GM12892 (cell line): Measurements from ENCODE around the gene PLS3.
A peak's percentile ranks its signal among the peaks of the same experiment; 100 is the strongest.
"Not testable (repeated sequence)": the region's sequence is repeated elsewhere in the genome, so short reads cannot be mapped to it uniquely, and the experiment has no call there.

Experiments
- DNase-seq: peaks from one replicate; pipeline ENCODE4 v3.0.0; 2011; ENCODE audit not compliant: insufficient read length
- FAIRE-seq: peaks from 2 replicates; lab custom pipeline; 2011; peaks lifted over from hg19 to GRCh38; lab: Jason Lieb, UNC
- POLR2A ChIP-seq: IDR thresholded peaks from 2 replicates; pipeline ENCODE4 v1.6.1; 2011; ENCODE audit warnings: low read depth, low read length, control low read depth
- POLR2AphosphoS5 ChIP-seq: IDR thresholded peaks from 2 replicates; pipeline ENCODE4 v1.6.1; 2011; ENCODE audit warnings: low read depth, low read length, control low read depth
- TAF1 ChIP-seq: IDR thresholded peaks from 2 replicates; pipeline ENCODE4 v1.6.1; 2011; ENCODE audit warnings: low read depth, mild to moderate bottlenecking, control low read depth, low read length, borderline replicate concordance

PLS3 gene

DNA sequence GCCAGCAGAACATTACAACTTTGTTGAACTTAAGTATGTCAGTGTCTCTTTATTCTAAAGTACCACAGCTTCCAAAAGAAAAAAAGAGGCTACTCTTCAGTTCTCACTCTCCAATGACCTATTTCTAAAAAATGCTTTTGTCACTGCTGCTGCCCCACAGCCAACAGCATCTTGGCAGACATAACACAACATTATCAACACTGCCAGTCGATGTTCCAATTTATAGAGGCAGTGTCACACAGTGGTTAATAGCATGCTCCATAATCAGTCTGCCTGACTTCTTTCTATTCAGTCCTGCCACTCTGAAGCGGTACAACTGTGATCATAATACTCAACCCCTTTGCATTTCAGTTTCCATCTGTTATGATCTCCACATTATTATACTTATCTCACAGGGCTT is 69.2 kb downstream of the PLS3 start:
- FAIRE-seq (no peak), DNase-seq (no peak)
- TF ChIP-seq TAF1, result no peak
- TF ChIP-seq POLR2A, result no peak
- no peak for TF ChIP-seq POLR2AphosphoS5

DNA sequence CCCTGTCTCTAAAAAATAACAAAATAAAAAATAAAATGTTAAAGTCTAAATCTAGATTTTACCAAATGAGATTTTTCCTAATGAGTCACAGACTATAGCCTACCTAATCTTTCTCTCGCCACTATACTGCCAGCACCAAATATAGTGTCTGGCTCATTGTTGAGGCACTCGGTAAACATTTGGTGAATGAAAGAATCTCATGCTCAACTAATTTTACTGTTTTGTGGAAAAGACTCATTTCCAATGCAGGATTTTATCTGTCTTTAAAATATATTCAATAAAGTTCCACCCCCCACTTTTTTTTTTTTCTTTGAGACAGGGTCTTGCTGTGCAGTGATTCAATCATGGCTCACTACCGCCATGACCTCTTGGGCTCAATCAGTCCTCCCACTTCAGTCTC is 71.5 kb downstream of the PLS3 start:
- no peak for DNase-seq
- no peak for FAIRE-seq

DNA sequence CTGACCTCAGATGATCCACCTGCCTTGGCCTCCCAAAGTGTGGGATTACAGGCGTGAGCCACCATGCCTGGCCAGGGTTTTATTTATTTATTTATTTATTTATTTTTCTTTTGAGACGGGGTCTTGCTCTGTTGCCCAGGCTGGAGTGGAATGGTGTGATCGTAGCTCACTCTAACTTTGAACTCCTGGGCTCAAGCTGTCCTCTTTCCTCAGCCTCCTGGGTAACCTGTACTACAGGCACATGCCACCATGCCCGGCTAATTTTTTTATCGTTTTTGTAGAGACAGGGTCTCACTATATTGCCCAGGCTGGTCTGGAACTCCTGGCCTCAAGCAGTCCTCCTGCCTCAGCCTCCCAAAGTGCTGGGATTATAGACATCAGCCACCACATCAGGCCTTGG is 72.4 kb downstream of the PLS3 start:
- not testable (repeated sequence) for FAIRE-seq, DNase-seq

More for the DNA sequence above, 71.5 kb downstream of the PLS3 start:
- no peak for TF ChIP-seq POLR2A
- TF ChIP-seq POLR2AphosphoS5, result no peak
- no peak for TF ChIP-seq TAF1

DNA sequence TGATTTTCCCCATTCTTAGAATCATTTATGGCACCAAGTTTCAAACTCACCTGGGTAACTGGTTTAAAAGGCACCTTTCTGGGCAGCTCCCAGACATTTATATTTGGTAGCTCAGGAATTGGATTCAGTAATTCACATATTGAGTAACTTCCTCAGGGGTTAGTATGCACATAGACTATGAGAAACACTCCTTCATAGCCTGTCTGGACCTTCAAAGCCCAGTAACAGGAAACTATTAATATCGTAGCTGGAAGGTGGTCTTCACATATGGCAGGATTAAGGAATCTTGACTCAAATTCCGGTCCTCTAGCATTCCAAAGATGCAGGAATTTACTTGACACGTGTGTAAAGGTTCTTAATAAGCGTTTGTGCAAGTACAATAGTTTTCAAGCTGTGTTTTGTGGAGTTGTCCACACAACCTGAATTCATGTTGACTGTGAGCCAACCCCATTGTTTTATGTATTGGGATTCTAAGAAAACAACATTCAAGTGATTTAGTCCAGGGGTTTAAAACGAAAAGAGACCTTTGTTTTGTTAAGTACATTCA is 78.4 kb downstream of the PLS3 start:
- TF ChIP-seq POLR2A (no peak), POLR2AphosphoS5 (no peak), TAF1 (no peak)
- no peak for DNase-seq
- no peak for FAIRE-seq

DNA sequence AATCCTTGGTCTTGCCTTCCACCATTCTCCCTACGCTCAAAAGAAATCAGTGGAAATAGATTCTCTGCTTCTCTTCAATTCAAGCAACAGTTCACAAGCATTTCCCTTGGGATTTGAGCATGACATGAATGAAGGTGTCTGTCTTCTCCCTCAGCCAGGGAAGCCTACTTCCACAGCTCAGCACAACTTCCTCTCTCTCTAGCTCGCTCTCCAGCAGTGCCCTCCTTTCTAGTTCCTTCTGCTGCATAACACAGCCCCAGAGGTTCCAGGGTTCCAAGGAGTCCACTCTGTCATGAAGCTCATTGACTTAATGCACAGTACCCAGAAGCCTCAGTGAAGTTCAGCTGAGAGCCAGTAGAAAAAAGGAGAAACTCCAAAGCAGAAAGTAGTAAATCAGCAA is 81.3 kb downstream of the PLS3 start:
- DNase-seq (no peak), FAIRE-seq (peak; percentile 53)
- TF ChIP-seq POLR2A (no peak), TAF1 (no peak), POLR2AphosphoS5 (no peak)

DNA sequence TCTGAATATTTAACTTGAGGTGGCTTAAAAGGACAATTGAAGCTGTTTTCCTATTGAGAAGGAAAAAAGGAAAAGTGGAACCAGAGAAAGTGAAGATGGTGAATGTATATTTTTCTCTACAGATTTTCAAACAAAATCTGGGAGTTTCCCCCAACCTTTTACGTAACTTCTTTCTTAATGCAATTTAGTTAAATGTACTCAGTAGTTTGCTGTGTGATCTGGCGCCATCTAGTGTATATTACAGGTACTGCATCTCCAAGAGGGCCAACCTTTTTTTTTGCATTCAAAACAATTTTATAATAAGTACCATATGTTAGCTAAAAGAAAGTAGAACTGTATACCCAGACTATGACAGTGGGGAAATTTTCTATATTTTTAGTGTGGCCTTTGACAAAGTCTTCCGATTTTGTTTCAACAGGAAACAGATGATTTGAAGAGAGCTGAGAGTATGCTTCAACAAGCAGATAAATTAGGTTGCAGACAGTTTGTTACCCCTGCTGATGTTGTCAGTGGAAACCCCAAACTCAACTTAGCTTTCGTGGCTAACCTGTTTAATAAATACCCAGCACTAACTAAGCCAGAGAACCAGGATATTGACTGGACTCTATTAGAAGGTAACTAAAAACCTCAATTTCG is 82.0 kb downstream of the PLS3 start:
- TF ChIP-seq POLR2A (no peak), POLR2AphosphoS5 (no peak)
- FAIRE-seq (peak; percentile 87), DNase-seq (no peak)

DNA sequence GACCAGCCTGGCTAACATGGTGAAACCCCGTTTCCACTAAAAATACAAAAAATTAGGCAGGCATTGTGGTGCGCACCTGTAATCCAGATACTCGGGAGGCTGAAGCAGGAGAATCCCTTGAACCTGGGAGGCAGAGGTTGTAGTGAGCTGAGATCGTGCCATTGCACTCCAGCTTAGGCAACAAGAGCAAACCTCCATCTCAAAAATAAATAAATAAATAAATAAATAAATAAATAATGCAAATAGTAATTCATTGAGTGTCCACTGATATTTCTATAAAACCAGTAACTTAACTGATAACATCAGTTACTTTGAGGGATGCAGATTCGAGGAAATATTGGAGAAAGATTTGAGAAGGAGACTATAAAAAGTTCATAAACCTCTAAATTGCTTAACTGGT is 83.4 kb downstream of the PLS3 start:
- not testable (repeated sequence) for FAIRE-seq, DNase-seq

DNA sequence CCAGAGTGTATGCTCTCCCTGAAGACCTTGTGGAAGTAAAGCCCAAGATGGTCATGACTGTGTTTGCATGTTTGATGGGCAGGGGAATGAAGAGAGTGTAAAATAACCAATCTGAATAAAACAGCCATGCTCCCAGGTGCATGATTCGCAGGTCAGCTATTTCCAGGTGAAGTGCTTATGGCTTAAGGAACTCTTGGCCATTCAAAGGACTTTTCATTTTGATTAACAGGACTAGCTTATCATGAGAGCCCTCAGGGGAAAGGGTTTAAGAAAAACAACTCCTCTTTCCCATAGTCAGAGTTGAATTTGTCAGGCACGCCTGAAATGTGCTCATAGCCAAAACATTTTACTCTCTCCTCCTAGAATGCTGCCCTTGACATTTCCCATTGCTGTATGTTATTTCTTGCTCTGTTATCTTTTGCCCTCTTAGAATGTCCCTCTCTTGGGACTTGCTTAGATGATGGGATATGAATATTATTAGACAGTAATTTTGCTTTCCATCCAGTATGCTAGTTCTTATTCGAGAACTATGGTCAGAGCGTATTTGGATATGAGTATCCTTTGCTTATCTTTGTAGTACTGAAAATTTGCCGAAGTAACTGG is 88.6 kb downstream of the PLS3 start:
- DNase-seq, result no peak
- TF ChIP-seq POLR2AphosphoS5 (no peak), TAF1 (no peak), POLR2A (no peak)
- peak; percentile 5 for FAIRE-seq

DNA sequence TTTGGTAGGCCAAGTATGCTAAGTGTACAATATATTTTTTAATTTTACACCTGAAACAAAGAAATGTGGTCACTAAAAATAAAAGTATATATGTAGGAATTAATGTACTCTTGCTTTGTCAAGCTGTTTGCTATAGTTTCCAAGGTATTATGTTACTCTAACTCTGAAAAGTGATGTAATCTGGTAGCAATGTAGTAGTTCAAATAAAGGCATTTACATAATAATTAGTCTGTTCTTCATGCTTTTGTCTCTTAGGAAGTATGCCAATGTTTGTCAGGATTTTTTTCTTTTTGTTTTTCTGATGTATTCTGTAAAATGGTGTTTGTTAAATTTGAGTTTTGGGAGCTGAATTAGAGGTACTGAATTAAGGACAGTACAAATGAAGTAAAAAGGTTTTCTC is 89.5 kb downstream of the PLS3 start:
- DNase-seq (no peak), FAIRE-seq (no peak)
- TF ChIP-seq TAF1 (no peak), POLR2A (no peak), POLR2AphosphoS5 (no peak)

DNA sequence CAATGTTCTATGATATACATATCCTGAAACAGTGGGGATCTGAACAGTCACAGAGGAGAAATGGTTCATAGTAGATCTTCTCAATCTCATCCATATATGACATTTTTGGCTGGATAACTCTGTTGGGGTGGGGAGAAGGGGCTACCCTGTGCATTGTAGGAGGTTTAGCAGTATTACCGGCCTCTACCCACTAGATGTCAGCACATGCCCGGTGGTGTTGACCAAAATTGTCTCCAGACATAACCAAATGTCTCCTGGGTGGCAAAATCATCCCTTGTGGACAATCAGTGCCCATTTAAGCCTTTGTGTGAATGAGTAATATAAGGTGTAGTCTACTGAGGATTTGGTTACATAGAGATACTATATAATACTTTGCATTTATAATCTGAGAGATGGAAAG is 89.9 kb downstream of the PLS3 start:
- FAIRE-seq, result peak; percentile 83
- TF ChIP-seq TAF1 (no peak), POLR2A (no peak), POLR2AphosphoS5 (no peak)
- no peak for DNase-seq

DNA sequence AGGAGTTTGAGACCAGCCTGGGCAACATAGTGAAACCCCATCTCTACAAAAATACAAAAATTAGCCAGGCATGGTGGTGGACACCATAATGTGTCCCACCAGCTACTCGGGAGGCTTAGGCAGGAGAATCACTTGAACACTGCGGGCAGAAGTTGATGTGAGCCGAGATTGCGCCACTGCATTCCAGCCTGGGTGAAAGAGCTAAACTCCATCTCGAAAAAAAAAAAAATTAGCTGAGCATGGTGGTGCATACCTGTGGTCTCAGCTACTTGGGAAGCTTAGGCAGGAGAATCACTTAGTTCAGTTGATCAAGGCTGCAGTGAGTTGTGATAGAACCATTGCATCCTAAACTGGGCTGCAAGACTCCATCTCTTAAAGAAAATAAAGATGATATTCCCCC is 91.2 kb downstream of the PLS3 start:
- DNase-seq (no peak), FAIRE-seq (no peak)
- TF ChIP-seq POLR2AphosphoS5 (no peak), TAF1 (no peak), POLR2A (no peak)

DNA sequence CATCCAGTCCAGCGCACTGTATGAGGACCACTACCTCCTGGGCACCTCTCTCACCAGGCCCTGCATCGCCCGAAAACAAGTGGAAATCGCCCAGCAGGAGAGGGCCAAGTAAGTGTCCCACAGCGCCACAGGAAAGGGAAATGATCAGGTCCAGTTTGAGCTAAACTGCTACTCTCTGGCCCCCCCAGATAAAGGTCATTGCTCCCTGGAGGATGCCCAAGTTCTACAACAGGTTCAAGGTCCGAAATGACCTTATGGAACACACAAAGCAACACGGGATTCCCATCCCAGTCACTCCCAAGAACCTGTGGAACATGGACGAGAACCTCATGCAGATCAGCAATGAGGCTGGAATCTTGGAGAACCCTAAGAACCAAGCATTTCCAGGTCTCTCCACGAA is 104.1 kb downstream of the PLS3 start:
- DNase-seq (no peak), FAIRE-seq (no peak)
- TF ChIP-seq POLR2AphosphoS5 (no peak), TAF1 (no peak), POLR2A (no peak)

DNA sequence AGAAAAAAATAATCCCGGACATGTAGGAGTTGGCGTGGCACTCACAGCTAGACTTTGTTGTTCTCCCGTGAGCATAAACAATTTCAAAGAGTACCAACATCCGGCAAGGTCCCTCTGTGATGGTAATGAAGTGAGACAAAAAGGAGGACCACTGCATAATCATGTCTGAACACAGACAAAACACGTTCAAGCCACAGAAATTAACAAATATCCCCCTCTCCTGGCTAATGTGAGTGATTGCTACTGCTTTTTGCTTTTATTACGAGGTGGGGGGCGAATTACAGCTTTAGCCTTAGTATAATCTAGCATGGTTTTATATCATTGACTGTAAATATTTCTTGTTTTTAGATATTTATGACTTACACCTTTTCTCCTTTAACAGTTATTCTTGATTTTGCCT is 118.5 kb downstream of the PLS3 start:
- no peak for DNase-seq
- FAIRE-seq, result no peak
- TF ChIP-seq POLR2A, result no peak
- TF ChIP-seq POLR2AphosphoS5, result no peak
- no peak for TF ChIP-seq TAF1
